H7 (cell line): ENCODE results near the gene OAS2. TPM values are rescaled to one million over a fixed set of nuclear protein-coding genes. Genes with fewer than 3 reads are reported as not detected.

Source experiments
- DNase-seq: peaks from one replicate; pipeline ENCODE4 v3.0.0; 2012
- H3K27me3 ChIP-seq: 2 replicates; pipeline ENCODE4 v1.6.0; 2011; ENCODE audit warnings: mild to moderate bottlenecking, low read length; ENCODE audit not compliant: control insufficient read depth, insufficient read depth
- H3K36me3 ChIP-seq: replicated peaks from 2 replicates; pipeline ENCODE4 v1.5.1; 2011; ENCODE audit warnings: low read length; ENCODE audit not compliant: control insufficient read depth, insufficient read depth
- H3K4me3 ChIP-seq: 2 replicates; pipeline ENCODE4 v1.5.1; 2011; ENCODE audit warnings: low read depth, mild to moderate bottlenecking, control low read depth, low read length, moderate library complexity; ENCODE audit not compliant: insufficient read depth
- total RNA-seq: library from RNA; depleted of rRNA; stranded (reverse); fragments of >200 nt; shearing (Covaris generic); gene quantifications from 2 replicates; pipeline ENCODE4 v1.2.3, GENCODE V29; 2014

OAS2 gene
- total RNA-seq, 1 experiment from 2014 or later, result not detected

DNA sequence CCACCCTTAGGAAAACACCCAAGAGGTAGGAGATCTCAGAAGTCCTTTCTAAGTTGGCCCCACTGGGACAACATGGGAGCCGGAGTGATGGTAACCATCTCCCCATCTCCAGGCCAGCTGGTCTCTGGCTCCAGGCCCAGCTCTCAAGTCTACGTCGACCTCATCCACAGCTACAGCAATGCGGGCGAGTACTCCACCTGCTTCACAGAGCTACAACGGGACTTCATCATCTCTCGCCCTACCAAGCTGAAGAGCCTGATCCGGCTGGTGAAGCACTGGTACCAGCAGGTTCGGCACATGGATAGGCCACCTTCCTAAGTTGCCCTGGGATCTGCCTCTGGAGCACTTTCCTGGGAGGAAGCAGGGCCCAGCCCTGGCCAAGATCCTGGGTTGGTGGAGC lies 11.0 kb upstream of the OAS2 start:
- DNase-seq, result no peak
- Histone ChIP-seq H3K27me3 (no peaks in the 10 kb centered on the region), H3K36me3 (no peaks in the 10 kb centered on the region), H3K4me3 (no peak overlapping the region)

DNA sequence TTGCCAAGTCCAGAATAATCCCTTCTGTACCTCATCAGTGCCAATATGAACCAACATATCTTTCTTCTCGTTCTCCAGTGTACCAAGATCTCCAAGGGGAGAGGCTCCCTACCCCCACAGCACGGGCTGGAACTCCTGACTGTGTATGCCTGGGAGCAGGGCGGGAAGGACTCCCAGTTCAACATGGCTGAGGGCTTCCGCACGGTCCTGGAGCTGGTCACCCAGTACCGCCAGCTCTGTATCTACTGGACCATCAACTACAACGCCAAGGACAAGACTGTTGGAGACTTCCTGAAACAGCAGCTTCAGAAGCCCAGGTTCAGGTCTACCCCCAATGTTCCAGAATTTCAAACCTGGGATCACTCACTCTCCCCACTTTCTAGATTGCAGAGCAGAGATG lies 10.5 kb upstream of the OAS2 start:
- H3K36me3 ChIP-seq, result no peaks in the 10 kb centered on the region
- no peak for DNase-seq
- no peaks in the 10 kb centered on the region for H3K27me3 ChIP-seq
- H3K4me3 ChIP-seq, result no peak overlapping the region

GRCh38 chr12:112969547-112970306 lies 8.6 kb upstream of the OAS2 start:
- Histone ChIP-seq H3K27me3 (no peaks in the 10 kb centered on the region), H3K4me3 (no peak overlapping the region)
- no peak for DNase-seq

DNA sequence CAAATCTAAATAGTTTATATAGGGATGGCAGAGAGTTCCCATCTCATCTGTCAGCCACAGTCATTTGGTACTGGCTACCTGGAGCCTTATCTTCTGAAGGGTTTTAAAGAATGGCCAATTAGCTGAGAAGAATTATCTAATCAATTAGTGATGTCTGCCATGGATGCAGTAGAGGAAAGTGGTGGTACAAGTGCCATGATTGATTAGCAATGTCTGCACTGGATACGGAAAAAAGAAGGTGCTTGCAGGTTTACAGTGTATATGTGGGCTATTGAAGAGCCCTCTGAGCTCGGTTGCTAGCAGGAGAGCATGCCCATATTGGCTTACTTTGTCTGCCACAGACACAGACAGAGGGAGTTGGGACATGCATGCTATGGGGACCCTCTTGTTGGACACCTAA lies 7.9 kb upstream of the OAS2 start:
- DNase-seq, result no peak
- H3K36me3 ChIP-seq, result no peaks in the 10 kb centered on the region
- H3K27me3 ChIP-seq, result no peaks in the 10 kb centered on the region
- no peak overlapping the region for H3K4me3 ChIP-seq

More at GRCh38 chr12:112969547-112970306, 8.6 kb upstream of the OAS2 start:
- no peaks in the 10 kb centered on the region for H3K36me3 ChIP-seq

GRCh38 chr12:112971248-112971647 lies 7.1 kb upstream of the OAS2 start:
- H3K27me3 ChIP-seq, result no peaks in the 10 kb centered on the region
- no peaks in the 10 kb centered on the region for H3K36me3 ChIP-seq
- no peak for DNase-seq
- H3K4me3 ChIP-seq, result no peak overlapping the region

DNA sequence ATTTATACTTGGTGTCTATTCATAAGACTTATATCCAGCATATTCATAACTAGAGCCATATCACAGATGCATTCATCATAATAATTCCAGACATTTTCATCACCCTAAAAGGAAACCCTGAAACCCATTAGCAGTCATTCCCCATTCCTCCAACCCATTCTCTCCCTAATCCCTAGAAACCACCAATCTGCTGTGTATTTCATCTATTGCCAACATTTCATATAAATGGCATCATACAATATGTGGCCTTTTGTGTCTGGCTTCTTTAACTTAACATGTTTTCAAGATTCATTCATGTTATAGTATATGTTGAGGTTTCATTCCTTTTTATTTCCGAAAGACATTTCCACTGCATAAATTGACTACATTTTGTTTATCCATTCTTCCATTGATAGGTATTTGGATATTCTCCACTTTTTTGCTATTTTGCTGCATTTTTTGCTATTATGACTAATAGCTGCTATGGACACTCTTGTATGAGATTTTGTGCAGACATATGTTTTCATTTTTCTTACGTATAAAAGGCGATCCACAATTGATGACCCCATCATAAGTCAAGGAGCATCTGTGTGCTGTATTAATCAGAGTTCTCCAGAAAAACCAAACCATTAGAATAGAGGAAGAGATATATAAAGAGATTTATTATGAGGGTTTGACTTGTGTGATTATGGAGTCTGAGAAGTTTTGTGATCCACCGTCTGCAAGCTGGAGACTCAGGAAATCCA lies 5.1 kb upstream of the OAS2 start:
- H3K4me3 ChIP-seq, result no peak overlapping the region
- H3K36me3 ChIP-seq, result no peaks in the 10 kb centered on the region
- no peaks in the 10 kb centered on the region for H3K27me3 ChIP-seq
- no peak for DNase-seq

DNA sequence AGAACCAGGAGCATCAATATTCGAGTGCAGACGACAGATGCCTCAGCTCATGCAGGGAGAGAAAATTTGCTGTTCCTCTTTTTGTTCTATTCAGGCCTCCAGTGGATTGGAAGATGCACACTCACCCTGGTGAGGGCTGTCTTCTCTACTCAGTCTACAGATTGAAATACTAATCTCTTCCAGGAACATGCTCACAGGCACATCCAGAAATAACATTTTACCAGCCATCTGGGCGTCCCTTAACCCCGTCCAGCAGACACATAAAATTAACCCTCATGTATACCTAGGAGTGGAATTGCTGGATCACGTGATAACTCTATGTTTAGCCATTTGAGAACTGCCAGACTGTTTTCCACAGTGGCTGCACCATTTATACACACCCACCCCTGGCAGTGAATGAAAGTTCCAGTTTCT lies 4.5 kb upstream of the OAS2 start:
- Histone ChIP-seq H3K36me3 (no peaks in the 10 kb centered on the region), H3K4me3 (no peak overlapping the region), H3K27me3 (no peaks in the 10 kb centered on the region)
- DNase-seq, result no peak

DNA sequence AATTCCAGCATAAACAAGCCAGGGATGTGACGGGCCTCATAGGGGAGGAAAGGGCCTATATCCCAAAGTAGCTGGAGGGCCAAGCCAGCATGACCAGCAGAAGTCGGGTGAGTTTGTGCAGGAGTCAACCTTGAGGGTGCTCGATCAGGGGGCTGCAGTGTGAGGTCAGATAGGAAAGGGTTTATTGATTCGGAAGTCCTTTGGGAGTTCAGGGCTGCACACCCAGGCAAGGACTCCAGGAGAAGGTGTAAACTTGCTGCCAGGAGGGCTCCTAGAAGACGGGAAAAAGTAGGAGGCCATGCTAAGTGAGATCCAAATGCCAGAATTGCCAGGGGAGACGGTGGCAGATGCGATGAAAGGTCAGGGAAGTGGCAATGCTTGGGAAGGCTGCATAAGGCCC lies 3.4 kb upstream of the OAS2 start:
- Histone ChIP-seq H3K4me3 (no peak overlapping the region), H3K36me3 (no peaks in the 10 kb centered on the region), H3K27me3 (no peaks in the 10 kb centered on the region)
- DNase-seq, result no peak

DNA sequence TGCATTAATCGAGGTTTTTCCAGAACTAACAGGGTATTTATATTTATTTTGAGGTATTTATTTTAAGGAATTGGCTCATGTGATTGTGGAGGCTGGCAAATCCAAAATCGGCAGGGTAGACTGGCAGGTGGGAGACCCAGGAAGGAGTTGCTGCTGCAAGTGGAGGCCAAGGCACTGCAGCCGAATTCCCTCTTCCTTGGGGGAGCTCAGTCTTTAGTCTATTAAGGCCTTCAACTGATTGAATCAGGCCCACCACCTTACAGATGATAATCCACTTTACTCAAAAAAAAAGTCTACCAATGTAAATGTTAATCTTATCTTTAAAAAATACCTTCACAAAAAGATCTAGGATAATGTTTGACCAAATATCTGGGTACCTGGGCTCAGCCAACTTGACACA lies 1.2 kb upstream of the OAS2 start:
- no peak for DNase-seq
- Histone ChIP-seq H3K4me3 (no peak overlapping the region), H3K36me3 (no peaks in the 10 kb centered on the region), H3K27me3 (no peaks in the 10 kb centered on the region)

- DNase-seq, result no peak
- Histone ChIP-seq H3K27me3 (no peaks in the 10 kb centered on the region), H3K36me3 (no peaks in the 10 kb centered on the region), H3K4me3 (no peak overlapping the region)
Observed at GRCh38 chr12:112977641-112978040, 678 bp upstream of the OAS2 start.

GRCh38 chr12:112979041-112979680 lies 842 bp downstream of the OAS2 start:
- Histone ChIP-seq H3K36me3 (no peaks in the 10 kb centered on the region), H3K27me3 (no peaks in the 10 kb centered on the region), H3K4me3 (no peak overlapping the region)
- no peak for DNase-seq

DNA sequence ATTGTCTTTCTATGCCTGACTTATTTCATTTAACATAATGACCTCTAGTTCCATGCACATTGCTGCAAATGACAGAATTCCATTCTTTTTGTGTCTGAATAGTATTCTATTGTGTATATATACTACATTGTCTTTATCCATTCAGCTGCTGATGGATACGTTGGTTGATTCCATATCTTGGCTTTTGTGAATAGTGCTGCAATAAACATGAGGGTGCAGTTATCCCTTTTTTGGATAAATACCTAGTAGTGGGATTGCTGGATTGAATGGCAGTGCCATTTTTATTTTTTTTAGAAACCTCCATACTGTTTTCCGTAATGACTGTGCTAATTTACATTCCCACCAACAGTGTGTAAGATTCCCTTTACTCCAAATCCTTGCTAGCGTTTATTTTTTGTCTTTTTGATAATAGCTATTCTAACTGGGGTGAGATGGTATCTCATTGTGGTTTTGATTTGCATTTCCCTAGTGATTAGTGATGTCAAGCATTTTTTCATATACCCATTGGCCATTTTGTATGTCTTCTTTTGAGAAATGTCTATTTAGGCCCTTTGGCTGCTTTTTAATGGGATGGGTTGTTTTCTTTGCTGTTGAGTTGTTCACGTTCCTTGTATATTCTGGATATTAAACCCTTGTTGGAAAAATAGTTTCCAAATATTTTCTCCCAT lies 2.3 kb downstream of the OAS2 start:
- Histone ChIP-seq H3K36me3 (no peaks in the 10 kb centered on the region), H3K4me3 (no peak overlapping the region), H3K27me3 (no peaks in the 10 kb centered on the region)
- no peak for DNase-seq

DNA sequence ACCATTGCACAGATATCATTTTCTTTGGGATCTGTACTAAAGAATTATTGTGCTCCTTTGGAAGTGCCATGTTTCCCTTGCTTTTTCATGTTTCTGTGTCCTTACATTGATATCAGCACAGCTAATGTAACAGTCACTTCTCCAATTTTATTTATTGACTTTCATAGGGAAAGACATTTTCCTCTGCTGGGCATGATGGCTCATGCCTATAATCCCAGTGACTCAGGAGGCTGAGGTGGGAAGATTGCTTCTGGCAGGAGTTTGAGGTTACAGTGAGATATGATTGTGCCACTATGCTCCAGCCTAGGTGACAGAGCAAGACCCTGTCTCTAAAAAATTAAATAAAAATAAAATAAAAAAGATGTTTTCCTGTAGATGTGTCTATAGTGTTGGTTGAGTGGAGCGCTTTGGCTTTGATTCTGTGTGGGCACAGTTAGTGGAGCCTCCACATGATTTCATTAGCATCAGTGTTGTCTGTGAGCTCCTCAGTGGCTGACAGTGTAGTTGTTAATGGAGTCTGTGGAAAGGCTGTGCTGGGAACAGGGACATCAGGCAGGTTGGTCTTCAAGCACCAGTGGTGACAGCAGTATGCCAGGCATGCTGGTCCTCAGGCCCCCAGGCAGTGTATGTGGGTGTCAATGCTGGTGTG lies 7.4 kb downstream of the OAS2 start:
- no peak for DNase-seq
- Histone ChIP-seq H3K36me3 (no peaks in the 10 kb centered on the region), H3K27me3 (no peaks in the 10 kb centered on the region), H3K4me3 (no peak overlapping the region)

GRCh38 chr12:112986291-112986800 lies 8.0 kb downstream of the OAS2 start:
- Histone ChIP-seq H3K36me3 (no peaks in the 10 kb centered on the region), H3K27me3 (no peaks in the 10 kb centered on the region), H3K4me3 (no peak overlapping the region)

More at GRCh38 chr12:112986291-112986800, 8.0 kb downstream of the OAS2 start:
- DNase-seq, result no peak
